H54 (cell line): ENCODE results near the gene ENGASE.

Source experiments
- DNase-seq: peaks from one replicate; pipeline ENCODE4 v3.0.0; 2011; ENCODE audit warnings: low spot score, mixed read lengths; ENCODE audit not compliant: insufficient read length
- FAIRE-seq: peaks from 3 replicates; lab custom pipeline; 2011; peaks lifted over from hg19 to GRCh38; lab: Jason Lieb, UNC
- POLR2A ChIP-seq: IDR thresholded peaks from 2 replicates; pipeline ENCODE4 v1.6.1; 2011; ENCODE audit warnings: low read depth, mild to moderate bottlenecking, low read length

ENGASE gene

DNA sequence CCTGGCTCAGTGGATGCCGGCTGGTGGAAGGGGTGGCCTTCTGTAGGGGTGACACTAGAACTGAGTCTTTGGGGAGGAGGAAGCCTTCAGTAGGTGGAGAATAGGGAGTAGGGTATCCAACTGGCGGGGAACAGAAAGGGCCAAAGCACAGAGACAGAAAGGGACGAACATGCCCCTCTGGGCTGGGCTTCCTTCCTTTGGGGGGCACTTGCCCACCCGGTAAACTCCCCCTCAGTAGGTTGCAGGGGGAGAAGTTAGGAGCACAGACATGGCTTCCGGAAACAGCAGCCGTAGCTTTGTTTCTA, 774 bp downstream of the ENGASE start:
- no peak for TF ChIP-seq POLR2A
- DNase-seq, result no peak
- FAIRE-seq, result no peak

DNA sequence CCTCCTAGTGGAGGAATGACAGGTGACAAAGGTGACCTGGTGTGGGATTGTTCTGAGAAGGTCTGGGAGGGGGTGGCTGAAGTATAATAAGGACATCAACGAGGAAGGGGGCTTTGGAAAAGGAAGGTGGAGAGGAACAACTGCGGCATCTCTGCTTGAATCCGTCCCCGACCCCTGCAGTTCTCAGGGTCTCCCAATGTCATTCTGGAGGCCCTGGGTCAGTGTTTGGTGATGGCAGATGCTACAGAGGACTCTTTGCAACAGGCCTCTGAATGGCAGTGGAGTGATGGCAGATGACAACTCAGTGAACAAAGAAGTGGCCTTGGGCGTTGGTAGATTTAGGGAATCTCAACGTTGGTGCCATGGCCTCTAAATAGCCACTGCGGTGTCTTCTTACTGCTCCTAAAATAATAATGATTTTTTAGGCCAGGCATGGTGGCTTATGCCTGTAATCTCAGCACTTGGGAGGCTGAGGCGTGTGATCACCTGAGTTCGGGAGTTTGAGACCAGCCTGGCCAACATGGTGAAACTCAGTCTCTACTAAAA, 1.3 kb downstream of the ENGASE start:
- DNase-seq (no peak), FAIRE-seq (no peak)
- TF ChIP-seq POLR2A, result no peak

DNA sequence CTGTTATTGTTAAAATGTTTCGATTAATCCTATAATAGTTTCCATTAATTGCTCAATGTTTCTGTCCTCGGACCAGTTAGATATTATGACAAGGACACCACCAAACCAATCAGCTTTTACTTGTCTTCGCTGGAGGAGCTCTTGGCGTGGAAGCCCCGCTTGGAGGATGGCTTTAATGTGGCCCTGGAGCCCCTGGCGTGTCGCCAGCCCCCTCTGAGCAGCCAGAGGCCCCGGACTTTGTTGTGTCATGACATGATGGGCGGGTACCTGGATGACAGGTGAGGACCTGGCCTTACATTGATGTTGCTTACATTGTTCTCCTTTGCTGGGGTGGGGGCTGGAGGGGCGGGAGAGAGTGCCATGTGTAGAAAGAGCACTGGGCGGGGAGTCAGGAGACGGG, 3.0 kb downstream of the ENGASE start:
- TF ChIP-seq POLR2A, result no peak
- DNase-seq (no peak), FAIRE-seq (no peak)

DNA sequence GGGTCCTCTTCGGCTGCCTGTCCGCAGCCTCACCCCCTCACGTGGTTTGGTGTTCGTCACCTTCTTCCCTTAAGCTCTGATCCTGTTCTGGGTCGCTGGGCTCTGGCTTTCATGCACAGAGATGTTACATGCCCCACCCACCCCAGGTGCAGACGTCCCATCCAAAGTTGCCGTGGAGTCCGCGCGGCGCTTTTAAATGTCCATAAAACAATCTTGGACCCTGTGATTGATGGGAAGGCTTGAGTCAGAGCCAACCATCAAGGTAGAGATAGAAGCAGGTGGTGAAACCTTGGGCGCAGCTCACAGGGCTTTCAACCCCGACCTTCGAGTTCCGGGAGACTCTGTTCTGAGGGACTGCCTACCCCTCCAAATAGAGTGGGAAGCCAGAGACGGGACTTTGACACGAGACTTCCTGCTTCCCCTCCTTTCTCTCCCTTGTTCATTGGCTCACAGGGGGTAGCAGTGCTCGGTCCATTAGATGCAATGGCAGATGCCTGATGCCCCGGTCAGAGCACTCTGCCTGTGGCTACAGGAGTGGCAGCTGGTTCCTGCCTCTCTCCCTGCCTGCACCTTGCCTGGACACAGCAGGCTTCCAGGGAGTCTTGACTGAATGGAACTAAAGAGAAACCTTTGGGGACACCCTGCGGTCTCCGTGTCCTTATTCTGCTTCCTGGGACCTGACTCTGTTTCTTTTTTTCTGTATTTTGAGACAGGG, 4.0 kb downstream of the ENGASE start:
- no peak for TF ChIP-seq POLR2A
- FAIRE-seq (no peak), DNase-seq (no peak)

DNA sequence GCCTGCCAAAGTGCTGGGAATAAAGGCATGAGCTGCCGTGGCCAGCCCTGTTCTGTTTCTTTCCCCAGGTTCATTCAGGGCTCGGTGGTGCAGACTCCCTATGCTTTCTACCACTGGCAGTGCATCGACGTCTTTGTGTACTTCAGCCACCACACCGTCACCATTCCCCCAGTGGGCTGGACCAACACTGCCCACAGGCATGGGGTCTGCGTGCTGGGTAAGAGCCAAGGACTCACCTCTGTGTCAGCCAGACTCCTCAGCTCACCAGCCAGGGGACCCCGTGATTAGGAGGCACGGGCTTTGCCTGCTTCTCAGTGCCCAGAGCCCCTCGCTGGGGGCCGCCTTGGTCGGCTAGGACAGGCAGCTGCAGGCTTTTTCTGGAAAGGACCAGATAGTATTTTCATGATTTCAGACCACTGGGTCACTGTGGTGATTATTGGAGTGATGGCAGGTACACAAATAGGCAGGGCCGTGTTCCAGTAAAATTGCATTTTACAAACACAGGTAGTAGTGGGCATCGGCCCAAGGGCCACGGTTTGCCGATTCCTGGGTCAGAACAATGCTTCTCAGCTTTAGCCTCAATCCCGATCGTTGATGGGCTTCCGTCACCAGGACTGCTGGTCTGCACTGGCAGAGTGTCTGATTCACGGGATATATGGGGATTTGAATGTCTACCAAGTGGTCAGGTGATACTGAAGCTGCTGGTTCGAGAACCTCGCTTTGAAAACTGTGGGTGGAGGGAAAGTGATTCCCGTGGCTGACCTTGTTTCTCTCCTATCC, 5.0 kb downstream of the ENGASE start:
- DNase-seq, result no peak
- no peak for TF ChIP-seq POLR2A
- FAIRE-seq, result no peak

DNA sequence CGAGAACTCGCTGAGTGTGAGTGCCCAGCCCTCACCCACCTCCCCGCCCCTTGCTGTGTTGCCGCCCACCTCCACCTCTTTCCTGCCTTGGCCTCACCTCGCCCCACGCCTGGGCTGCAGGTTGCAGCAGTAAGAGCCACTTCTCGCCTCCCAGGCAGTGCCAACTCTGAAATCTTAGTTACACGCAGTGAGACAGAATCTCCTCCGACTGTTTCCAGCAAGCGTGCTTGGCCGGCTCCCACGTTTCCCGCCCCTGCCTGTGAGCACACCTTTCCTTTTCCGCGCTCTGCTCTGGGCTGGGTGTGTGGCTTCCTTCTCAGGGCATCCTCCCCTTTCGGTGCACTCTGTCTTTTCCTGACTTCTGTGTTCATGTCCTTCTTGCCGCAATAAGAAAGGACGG, 5.7 kb downstream of the ENGASE start:
- no peak for DNase-seq
- TF ChIP-seq POLR2A, result no peak
- FAIRE-seq, result no peak

DNA sequence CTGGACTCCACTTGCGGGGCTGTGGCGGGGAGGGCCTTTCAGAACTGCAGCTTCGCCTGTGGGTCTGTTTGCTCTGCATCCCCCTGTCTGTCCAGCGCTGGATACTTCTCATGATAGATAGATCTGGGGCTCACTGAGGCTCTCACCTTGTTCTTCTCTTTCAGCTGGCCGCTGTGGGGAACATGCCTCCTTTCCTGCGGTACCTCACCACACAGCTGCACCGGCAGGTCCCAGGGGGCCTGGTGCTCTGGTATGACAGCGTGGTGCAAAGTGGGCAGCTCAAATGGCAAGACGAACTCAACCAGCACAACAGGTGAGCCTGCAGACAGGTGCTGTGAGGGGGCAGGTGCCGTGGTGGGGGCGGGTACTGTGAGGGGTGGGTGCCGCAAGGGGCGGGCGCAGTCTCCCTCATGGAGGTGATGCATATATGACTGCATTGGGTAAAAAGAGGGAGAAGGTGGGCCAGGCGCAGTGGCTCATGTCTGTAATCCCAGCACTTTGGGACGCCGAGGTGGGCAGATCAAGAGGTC, 6.2 kb downstream of the ENGASE start:
- FAIRE-seq (no peak), DNase-seq (no peak)
- no peak for TF ChIP-seq POLR2A

DNA sequence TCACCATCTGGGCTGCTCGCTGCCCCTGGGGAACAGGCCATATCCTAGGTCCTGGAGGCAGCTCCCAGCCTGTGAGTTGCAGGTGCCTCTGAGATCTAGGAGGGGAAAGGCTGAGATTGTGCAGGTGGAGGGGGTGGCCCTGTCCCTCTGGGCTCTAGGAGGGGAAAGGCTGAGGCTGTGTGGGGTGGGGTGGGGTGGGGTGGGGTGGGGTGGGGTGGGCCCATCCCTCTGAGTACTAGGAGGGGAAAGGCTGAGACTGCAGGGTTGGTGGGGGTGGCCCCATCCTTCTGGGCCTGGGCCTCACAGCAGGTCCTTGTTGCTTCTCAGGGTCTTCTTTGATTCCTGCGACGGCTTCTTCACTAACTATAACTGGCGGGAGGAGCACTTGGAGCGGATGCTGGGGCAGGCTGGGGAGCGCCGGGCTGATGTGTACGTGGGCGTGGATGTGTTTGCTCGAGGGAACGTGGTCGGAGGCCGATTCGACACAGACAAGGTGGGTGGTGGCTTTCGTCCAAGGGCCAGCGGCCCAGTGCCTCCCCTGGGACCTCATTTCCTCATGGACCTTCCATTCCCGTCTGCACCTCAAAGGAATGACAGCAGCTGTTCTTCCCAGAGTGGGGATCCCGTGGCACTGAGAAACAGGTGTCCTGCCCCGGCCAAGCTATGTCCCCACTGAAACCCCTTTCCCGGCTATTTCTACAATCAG, 7.1 kb downstream of the ENGASE start:
- no peak for DNase-seq
- FAIRE-seq, result no peak
- TF ChIP-seq POLR2A, result no peak

DNA sequence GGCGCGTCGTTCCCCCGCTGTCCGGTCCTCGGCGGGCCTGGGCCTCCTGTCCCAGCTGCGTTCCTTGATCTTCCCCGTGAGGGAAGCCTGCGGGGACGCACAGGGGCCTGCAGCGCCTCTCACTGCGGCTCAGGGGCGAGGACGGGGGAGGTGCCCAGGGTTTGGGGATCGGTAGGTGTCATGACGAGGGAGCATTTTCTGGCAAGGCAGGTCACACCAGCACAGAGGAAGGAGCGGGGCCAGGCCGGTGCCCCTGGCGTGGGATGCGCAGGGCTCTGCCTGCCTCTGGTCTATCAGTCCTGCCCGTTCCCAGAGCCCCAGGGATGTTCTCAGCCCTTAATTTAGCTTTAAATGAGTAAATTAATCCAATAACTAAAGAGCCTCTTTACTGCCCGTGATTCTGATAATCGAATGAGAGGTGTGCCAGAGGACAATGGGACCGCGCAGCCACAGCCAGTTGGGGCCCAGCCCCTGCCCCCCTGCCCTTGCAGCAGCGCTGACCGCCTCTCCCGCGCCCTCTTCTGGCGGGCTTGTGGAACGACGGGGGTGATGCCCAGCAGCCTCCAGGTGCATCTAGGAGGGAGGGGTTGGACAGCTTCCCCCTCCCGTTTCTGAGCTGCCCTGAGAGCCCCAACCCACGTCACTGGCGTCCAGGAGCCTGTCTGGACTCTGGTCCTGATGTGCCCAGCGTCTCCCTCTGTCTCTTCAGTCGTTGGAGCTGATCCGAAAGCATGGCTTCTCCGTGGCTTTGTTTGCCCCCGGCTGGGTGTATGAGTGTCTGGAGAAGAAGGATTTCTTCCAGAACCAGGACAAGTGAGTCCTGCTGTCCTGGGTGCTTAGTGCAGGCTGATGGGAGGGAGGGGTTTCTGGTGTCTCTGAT, 7.9 kb downstream of the ENGASE start:
- TF ChIP-seq POLR2A, result no peak
- FAIRE-seq (no peak), DNase-seq (peak; percentile 65)

DNA sequence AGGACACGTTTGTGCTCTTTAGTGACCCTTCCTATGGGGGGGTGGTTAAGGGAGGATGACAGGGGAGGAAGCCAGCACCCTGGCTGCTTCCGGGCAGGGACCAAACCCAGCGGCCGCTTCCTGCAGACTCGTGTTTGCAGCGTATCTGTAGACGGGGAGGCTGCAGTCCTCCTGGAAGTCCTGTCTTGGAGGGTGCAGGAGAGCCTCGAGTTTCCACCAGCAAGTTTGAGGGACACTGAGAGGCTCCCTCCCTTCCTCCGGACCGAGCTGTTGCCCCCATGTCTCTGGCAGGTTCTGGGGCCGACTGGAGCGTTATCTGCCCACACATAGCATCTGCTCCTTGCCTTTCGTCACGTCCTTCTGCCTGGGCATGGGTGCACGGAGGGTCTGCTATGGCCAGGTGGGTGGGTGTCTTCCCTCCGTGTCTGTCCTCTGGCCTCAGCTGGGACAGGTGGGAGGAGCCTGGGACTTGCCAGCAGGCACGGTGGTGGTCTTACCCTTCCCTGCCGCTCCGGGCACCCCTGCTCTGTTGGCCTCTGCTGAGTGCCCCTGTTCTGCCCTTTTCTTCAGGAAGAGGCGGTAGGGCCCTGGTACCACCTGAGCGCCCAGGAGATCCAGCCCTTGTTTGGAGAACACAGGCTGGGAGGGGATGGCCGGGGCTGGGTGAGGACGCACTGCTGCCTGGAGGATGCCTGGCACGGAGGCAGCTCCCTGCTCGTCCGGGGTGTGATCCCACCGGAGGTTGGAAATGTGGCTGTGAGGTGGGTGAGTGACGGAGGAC, 8.8 kb downstream of the ENGASE start:
- no peak for TF ChIP-seq POLR2A
- DNase-seq, result no peak
- FAIRE-seq, result no peak

DNA sequence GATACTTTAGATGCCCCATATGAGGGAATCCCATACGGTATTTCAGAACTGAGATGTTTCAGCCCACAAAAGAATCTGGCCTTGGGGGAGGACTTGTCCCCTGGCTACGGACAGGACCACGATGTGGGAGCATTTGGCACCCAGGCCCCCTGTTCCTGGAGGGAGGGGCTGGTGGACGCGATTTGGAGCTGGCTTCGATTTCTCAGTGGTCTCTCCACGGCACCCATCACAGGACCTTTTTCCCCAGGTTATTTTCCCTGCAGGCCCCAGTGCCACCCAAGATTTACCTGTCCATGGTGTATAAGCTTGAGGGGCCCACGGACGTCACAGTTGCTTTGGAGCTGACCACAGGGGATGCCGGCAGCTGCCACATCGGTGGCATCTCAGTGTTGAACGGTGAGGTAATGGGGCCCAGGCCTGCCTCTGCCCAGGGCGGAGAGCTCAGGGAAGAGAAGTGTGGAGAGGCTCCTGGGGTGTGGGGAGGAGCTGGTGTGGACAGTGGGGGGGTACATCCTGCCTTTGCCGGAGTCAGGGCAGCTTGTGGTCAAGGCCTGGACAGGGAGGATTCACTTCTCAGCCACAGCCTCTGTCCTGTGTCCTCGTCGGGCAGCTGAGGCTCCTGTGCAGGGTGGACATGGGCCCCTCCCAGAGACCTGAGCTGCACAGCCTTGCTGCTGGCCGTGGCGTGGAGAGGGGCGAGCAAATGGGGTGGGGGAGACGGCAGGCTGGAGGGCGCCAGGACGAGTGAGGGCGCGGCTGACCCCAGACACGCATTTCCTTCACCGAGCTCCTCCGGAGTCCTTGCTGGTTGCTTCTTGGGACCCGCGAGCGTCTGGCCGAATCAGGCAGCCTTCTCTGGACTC, 9.9 kb downstream of the ENGASE start:
- FAIRE-seq (no peak), DNase-seq (no peak)
- TF ChIP-seq POLR2A, result no peak
